HG03342 (cell line): ENCODE measurements around the gene HCRTR1.
"Not testable (repeated sequence)": the region's sequence is repeated elsewhere in the genome, so short reads cannot be mapped to it uniquely, and the experiment has no call there.

ENCODE experiments used
- ATAC-seq: cut with Tn5 transposase; IDR thresholded peaks from one replicate; pipeline ENCODE4 v1.9.1; 2021; ENCODE audit warnings: mild to moderate bottlenecking, moderate library complexity; ENCODE audit not compliant: unreplicated experiment

The HCRTR1 gene

GRCh38 chr1:31581821-31582810 lies 35.4 kb upstream of the HCRTR1 start:
- ATAC-seq, result no peak

GRCh38 chr1:31583082-31583994 lies 34.2 kb upstream of the HCRTR1 start:
- ATAC-seq, result no peak

- ATAC-seq, result no peak
These were observed 33.3 kb upstream of the HCRTR1 start for GRCh38 chr1:31583995-31584868.

- no peak for ATAC-seq
These were observed 32.4 kb upstream of the HCRTR1 start for GRCh38 chr1:31584869-31585735.

- no peak for ATAC-seq
These were observed 31.6 kb upstream of the HCRTR1 start for GRCh38 chr1:31585736-31586365.

GRCh38 chr1:31586376-31587327 lies 30.8 kb upstream of the HCRTR1 start:
- ATAC-seq, result no peak

- ATAC-seq, result not testable (repeated sequence)
These were observed 30.2 kb upstream of the HCRTR1 start for GRCh38 chr1:31587328-31587699.

GRCh38 chr1:31587720-31588423 lies 29.6 kb upstream of the HCRTR1 start:
- ATAC-seq, result no peak

- ATAC-seq, result no peak
These were observed 28.6 kb upstream of the HCRTR1 start for GRCh38 chr1:31588751-31589515.

- ATAC-seq, result no peak
These were observed 25.9 kb upstream of the HCRTR1 start for GRCh38 chr1:31591425-31592093.

- ATAC-seq, result no peak
These were observed 25.4 kb upstream of the HCRTR1 start for GRCh38 chr1:31592132-31592531.

GRCh38 chr1:31593136-31593665 lies 24.3 kb upstream of the HCRTR1 start:
- ATAC-seq, result no peak

- no peak for ATAC-seq
These were observed 23.5 kb upstream of the HCRTR1 start for GRCh38 chr1:31593770-31594632.

- no peak for ATAC-seq
These were observed 21.4 kb upstream of the HCRTR1 start for GRCh38 chr1:31595836-31596736.
